Epithelial cell of prostate (primary cell): ENCODE measurements around the gene ZNF132.
"Not testable (repeated sequence)": the region's sequence is repeated elsewhere in the genome, so short reads cannot be mapped to it uniquely, and the experiment has no call there.

Experiments used
- DNase-seq: peaks from one replicate; pipeline ENCODE4 v3.0.0-alpha.2; 2011; ENCODE audit warnings: low read depth, low spot score
- H3K27ac ChIP-seq: fragments of 450-650 bp; 2 replicates; pipeline ENCODE4 v1.5.1; 2017; ENCODE audit warnings: mild to moderate bottlenecking

Gene ZNF132

DNA sequence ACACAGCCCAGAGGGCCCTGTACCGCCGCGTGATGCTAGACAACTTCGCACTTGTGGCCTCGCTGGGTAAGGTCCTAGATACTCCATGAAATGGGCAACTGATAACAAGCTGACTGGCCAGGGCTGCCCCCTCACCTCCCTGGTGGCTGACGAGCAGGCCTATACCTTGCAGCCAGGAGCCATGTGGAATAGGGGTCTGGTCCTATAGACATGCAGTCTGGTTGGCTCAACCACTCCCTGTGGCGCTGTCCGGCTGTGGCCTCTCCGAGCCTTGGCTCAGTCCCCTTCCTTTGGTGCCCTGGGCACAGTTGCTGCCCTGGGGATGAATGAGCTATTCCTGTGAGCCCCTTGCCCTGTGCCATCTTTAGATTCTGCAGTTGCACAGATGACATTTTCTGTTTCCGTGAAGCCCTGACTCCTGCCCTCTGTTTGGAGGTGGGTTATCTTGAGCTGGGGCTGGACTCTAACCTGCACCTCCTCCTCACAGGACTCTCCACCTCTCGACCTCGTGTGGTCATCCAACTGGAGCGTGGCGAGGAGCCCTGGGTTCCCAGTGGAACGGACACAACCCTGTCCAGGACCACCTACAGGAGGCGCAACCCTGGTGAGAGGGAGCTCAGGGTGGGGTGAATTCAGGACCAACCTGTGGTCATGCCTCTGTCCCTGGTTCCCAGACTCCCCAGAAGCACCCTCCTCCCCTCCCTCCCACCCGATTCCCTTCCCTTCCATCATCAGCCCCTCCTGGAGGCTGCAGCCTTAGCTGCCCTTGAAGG lies 29.5 kb upstream of the ZNF132 start:
- no peak overlapping the region for H3K27ac ChIP-seq
- no peak for DNase-seq

DNA sequence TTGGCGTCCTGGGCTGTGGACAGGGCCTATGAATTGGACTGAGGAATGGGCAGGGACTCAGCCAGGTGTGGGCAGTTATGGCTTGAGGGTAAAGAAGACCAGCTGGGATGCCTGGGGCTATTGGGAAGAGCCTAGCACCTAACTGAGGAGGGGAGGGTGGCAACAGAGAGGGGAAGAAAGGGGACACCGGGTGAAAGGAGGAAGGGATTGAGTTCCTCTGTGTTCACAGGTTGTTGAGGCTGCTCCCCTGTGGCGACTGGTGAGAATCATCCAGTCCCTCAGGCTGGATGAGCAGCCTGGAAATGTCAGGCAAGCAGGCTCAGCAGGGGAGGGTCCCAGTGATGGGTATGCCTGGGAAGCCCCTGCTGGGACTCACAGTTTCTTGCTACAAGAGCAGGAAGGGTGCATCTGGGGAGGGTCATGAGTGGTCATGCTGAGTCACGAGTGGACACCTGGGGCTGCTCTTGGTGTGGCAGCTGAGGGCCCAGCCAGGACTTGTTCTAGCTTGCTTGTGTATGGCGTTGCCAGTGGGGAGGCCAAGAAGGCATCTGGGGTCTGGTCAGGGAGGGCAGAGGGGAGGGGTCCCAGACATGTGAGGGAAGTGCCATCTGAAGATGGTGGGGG lies 28.4 kb upstream of the ZNF132 start:
- no peak for DNase-seq
- peak overlapping the region; percentile 27 for H3K27ac ChIP-seq

DNA sequence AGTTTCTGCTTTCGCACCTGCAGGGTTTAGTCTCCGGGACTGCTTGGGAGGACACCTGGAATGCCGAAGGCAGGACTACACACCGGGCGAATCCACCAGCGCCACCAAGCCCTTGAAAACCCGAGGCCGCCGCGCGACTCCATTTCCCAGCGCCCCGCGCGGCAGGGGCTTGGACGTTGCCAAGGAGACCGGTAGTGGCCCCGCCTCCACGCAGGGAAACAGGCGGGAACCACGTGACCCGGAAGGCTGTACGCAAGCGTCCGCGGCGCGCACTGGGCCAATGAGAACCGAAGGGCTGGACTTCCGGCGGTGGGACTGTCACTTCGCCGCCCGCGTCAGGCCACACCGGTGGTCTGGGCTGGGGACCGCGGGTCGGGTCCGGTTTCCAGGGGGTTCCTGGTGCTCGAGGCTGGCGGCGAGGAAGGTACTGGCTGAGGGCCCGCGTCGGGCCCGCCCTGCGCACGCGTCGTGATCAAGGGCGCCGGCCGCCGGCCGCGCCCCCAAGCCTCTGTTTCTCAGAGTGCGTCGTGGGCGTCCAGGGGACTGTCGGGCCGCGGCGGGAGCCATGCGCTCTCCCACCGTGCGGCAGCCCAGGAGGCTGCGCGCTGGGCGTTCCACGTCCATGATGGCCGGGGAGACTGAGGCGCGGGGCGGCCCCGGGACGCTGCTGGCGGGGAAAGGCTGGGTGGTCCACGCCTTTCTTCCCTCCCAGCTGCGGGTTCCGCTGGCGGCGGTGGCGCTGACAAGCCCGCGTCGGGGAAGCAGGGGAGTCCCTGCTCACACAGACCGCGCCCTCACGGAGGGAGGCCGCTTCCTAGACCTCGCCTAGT lies 27.0 kb upstream of the ZNF132 start, which contains the start of gene ZNF324:
Gene ZNF324, plus strand, starts transcription at position 321 of the 830 bp plus-strand sequence. CDS start 2,106 bp downstream, outside the sequence.
- peak within 1 kb of the TSS; percentile 54 for H3K27ac ChIP-seq
- peak; percentile 60 for DNase-seq

DNA sequence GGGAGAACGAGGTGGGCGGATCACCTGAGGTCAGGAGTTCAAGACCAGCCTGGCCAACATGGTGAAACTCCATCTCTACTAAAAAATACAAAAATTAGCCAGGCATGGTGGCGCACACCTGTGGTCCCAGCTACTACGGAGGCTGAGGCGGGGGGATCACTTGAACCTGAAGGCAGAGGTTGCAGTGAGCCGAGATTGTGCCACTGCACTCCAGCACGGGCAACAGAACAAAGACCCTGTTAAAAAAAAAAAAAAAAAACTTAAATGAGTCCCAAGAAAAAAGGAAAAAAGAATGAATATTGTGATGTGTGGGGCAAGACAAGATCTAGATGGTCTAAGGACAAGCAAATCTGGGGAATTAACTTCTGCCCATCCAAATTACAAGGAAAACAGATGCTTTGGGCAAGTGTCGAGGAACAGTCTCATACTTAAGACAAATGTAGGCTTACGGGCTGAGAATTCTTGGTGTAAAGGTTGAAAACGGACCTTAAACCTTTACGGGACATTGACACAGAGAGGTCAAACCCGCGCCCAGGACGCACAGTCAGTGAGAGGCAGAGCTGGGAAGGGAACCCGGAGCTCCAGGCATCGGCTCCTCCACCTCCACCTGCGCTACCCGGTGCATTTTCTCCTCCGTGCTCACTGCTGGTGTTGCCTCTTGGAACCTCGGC lies 26.3 kb upstream of the ZNF132 start:
- DNase-seq = no peak
- H3K27ac ChIP-seq = no peak overlapping the region

DNA sequence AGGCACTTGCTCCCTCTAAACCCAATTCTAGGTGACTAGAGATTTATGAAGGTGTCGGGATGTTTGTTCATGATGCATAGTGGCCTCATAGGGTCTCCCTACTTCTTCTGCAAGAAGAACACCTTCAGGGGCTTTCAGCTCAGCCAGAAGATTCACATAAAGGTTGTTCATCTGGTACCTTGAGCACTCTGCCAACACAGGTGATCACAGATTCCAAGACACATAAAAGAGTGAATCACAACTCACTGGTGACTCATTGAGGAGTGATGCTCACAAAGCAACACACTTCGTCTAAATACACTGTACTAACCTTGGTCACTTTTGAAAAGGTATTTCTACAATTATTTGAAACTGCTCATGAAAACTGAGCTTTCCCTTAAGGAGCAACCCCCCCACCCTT lies 20.1 kb upstream of the ZNF132 start:
- DNase-seq = no peak
- no peak overlapping the region for H3K27ac ChIP-seq

DNA sequence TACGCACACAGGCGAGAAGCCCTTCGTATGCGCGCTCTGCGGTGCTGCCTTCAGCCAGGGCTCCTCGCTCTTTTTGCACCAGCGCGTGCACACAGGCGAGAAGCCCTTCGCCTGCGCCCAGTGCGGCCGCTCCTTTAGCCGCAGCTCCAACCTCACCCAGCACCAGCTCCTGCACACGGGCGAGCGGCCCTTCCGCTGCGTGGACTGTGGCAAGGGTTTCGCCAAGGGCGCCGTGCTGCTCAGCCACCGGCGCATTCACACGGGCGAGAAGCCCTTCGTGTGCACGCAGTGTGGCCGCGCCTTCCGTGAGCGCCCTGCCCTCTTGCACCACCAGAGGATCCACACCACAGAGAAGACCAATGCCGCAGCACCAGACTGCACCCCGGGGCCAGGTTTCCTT lies 16.2 kb upstream of the ZNF132 start:
- no peak for DNase-seq
- H3K27ac ChIP-seq = no peak overlapping the region

DNA sequence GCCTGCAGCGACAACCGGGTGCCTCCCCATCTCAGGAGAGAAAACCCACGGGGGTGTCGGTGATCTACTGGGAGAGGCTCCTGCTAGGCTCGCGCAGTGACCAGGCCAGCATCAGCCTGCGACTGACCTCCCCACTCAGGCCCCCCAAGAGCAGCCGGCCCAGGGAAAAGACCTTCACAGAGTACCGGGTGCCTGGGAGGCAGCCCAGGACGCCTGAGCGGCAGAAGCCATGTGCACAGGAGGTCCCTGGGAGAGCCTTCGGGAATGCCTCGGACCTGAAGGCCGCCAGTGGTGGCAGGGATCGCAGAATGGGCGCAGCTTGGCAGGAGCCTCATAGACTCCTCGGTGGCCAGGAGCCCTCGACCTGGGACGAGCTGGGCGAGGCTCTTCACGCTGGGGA lies 15.4 kb upstream of the ZNF132 start:
- DNase-seq = no peak
- no peak overlapping the region for H3K27ac ChIP-seq

DNA sequence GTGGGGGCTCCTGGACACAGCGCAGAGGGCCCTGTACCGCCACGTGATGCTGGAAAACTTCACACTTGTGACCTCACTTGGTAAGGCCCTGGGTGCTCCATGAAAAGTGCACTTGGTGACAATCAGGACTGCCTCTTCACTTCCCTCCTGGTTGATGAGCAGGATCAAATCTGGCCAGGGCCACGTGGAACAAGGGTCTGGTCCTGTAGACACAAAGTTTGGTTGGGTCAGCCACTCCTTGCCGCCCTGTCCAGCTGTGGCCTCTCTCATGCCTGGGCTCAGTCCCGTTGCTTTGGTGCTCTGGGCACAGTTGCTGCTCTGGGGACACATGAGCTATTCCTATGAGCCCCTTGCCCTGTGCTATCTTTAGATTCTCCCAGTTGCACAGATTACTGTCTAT lies 13.8 kb upstream of the ZNF132 start:
- DNase-seq = no peak
- H3K27ac ChIP-seq = no peak overlapping the region

DNA sequence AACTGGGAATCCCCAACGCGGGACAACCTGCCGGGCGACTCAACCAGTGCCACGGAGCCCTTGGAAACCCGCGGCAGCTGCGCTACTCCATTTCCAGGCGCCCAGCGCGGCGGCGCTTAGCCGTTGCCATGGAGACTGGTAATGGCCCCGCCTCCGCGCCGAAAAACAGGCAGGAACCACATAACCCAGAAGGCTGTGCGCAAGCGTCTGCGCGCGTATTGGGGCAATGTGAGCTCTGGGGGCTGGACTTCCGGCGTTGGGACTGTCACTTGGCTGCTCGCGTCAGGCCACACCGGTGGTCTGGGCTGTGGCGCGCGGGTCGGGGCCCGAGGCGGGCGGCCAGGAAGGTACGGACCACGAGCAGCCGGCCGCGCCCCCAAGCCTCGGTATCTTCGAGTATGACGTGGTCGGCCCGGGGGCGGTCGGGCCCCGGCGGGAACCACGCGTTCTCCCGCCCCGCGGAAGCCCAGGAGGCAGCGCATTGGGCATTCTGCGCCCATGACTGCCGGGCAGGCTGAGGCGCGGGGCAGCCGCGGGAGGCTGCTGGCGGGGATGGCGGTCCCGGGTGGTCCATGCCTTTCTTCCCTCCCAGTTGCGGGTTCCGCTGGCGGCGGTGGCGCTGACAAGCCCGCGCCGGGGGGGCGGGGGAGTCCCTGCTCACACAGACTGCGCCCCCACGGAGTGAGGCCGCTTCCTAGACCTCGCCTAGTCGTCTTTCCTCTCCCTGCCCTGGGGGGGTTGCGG lies 11.6 kb upstream of the ZNF132 start, which contains the start of gene ZNF324B:
Gene ZNF324B, plus strand, starts transcription at position 265 of the 744 bp plus-strand sequence. CDS start 2,080 bp downstream, outside the sequence.
- H3K27ac ChIP-seq = no peak within 1 kb of the TSS
- peak; percentile 72 for DNase-seq

DNA sequence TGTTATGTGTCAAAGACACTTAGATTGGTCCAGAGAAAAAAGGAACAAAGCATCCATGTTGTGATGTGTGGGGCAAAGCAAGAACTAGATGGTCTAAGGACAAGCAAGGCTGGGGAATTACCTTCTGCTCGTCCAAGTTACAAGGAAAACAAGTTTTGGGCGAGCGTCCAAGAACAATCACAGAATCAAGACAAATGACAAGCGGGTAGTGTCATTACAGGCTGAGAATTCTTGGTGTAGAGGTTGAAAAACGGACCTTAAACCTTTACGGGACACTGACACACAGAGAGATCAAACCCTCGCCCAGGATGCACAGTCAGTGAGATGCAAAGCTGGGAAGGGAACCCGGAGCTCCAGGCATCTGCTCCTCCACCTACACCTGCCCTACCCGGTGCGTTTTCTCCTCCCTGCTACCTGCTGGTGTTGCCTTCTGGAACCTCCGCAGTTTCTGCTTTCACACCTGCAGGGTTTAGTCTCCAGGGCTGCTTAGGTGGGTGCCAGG lies 11.0 kb upstream of the ZNF132 start:
- DNase-seq = no peak
- no peak overlapping the region for H3K27ac ChIP-seq

DNA sequence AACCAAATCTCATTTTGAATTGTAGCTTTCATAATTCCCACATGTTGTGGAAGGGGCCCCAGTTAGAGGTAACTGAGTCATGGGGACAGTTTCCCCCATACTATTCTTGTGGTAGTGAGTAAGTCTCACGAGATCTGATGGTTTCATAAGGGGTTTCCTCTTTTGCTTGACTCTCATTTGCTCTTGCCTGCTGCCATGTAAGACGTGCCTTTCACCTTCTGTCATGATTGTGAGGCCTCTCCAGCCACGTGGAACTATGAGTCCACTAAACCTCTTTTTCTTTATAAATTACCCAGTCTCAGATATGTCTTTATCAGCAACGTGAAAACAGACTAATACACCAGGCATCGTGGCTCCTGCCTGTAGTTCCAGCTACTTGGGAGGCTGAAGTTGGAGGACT lies 10.0 kb upstream of the ZNF132 start:
- DNase-seq, H3K27ac ChIP-seq: not testable (repeated sequence)

DNA sequence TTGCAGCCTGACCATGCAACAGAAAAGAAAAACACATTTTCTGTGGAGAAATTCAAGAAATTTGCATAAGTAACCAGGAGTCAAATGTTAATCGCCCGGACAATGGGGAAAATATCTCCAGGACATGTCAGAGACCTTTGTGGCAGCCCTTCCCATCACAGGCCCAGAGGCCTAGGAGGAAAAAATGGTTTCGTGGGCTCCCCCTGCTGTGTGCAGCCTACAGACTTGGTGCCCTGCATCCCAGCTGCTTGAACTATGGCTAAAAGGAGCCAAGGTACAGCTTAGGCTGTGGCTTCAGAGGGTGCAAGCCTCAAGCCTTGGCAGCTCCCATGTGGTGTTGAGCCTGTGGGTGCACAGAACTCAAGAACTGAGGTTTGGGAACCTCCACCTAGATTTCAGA lies 8.9 kb upstream of the ZNF132 start:
- not testable (repeated sequence) for DNase-seq, H3K27ac ChIP-seq

DNA sequence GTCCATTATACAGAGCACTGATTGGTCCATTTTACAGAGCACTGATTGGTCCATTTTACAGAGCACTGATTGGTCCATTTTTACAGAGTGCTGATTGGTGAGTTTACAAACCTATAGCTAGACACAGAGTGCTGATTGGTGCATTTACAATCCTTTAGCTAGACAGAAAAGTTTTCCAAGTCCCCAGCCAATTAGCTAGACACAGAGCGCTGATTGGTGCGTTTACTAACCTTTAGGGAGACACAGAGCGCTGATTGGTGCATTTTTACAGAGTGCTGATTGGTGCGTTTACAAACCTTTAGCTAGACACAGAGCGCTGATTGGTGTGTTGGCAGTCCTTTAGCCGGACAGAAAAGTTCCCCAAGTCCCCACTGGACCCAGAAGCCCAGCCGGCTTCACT lies 3.0 kb upstream of the ZNF132 start:
- not testable (repeated sequence) for H3K27ac ChIP-seq, DNase-seq

DNA sequence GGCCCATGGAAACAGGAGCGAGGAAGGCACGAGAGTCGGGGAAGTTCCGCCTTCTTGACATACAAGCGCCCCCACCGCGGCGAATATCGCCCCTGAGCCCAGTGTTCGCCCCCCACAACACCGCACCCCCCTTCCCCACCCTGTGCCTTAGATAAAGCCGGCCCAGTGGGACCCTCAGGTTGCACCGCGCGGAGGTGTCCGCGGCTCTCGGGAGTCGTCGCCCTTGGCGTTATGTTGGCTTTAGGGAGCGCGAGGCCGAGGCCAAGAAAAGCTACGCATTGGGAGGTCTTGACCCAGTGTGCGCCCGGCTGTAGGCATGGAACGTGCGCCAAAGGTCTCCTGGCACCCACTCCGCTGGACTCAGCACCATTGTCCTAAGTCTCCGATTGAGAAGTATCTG lies 603 bp upstream of the ZNF132 start:
- peak overlapping the region; percentile 41 for H3K27ac ChIP-seq
- no peak for DNase-seq

DNA sequence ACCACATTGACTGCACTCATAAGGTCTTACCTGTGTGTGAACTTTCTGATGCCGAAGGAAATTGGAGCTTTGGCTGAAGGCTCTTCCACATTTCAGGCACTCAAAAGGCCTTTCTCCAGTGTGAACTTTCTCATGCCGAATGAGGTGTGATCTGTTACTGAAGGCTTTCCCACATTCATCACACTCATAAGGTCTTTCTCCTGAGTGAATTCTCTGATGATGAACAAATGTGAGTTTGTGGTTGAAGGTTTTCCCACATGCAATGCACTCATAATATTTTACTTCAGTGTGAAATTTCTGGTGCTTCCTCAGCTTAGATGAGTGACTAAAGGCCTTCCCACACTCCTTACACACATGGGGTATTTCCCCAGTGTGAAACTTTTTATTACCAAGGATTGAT lies 5.7 kb downstream of the ZNF132 start:
- H3K27ac ChIP-seq = no peak overlapping the region
- DNase-seq = no peak

DNA sequence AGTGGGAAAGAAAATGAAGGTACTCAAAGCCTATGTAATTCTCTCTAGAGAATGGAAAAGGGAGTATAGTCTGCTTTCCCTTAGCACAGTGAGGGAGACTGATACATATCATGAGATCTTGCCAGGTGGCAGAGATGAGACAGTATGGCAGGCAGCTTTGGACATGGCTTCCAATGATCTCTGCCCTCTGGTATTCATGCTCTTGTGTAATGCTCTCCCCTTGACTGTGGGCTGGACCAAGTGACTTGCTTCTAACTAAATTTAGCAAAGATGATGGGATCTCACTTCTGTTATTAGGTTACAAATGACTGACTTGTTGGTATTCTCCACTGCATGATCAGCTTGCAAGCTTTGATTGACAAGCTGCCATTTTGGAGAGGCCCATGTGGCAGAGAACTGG lies 10.2 kb downstream of the ZNF132 start:
- DNase-seq = no peak
- peak overlapping the region; percentile 68 for H3K27ac ChIP-seq

DNA sequence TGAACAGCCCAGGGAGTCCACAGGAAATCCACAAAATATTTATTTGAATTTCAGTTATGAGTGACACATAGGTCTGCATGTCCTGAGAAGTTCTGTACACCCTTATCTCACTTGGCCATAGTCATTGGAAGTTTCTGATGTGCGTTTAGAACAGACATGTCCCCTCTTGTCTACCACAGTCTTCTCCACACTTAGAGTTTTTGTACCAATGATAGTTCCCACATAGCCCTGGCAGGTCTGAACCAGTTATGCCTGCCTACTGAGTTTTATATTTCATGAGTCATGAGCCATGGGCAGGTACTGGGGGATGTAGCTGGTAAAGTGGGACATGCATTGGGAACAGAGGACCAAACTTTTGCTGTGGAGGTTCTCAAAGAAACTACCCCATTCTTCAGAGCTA lies 11.3 kb downstream of the ZNF132 start:
- H3K27ac ChIP-seq = peak overlapping the region; percentile 68

DNA sequence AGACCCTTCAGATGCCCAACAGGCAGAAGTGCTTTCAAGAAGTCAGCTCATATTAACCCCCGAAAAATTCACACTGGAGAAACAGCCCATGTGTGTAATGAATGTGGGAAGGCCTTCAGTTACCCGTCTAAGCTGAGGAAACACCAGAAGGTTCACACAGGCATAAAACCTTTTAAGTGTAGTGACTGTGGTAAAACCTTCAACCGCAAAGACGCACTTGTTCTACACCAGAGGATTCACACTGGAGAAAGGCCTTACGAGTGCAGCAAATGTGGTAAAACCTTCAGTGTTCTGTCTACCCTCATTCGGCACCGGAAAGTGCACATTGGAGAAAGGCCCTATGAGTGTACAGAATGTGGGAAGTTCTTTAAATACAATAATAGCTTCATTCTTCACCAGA lies 22.9 kb downstream of the ZNF132 start:
- no peak for DNase-seq
- H3K27ac ChIP-seq = no peak overlapping the region

More for the DNA sequence above, 11.3 kb downstream of the ZNF132 start:
- peak; percentile 90 for DNase-seq

DNA sequence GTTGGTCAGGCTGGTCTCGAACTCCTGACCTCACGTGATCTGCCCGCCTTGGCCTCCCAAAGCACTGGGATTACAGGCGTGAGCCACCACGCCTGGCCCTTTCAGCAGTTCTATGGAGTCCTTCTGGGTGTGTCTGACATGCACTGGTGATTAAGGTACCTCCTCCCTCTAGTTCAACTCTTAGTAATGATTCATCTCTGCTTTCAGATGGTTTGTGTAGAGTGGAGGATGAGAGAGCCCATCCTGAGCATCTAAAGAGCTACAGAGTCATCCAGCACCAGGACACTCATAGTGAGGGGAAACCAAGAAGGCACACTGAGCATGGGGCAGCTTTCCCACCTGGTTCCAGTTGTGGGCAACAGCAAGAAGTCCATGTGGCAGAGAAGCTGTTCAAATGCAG lies 23.3 kb downstream of the ZNF132 start:
- no peak for DNase-seq
- H3K27ac ChIP-seq = no peak overlapping the region
